Measurements from ENCODE around the gene DTD1.

Gene DTD1

GRCh38 chr20:18802012-18802634 is 214.3 kb downstream of the DTD1 start:
- DNase-seq: no peak

GRCh38 chr20:18805881-18806280 is 218.0 kb downstream of the DTD1 start:
- no peak for DNase-seq

- no peak for DNase-seq
Measured at GRCh38 chr20:18808712-18809111, 220.9 kb downstream of the DTD1 start.

GRCh38 chr20:18811186-18811585 is 223.3 kb downstream of the DTD1 start:
- DNase-seq: no peak

- DNase-seq: no peak
Measured at GRCh38 chr20:18811904-18812303, 224.1 kb downstream of the DTD1 start.

- no peak for DNase-seq
Measured at GRCh38 chr20:18813483-18813882, 225.6 kb downstream of the DTD1 start, which contains the start of gene SCP2D1. Gene SCP2D1 (plus strand): TSS chr20:18813783. CDS start chr20:18813816, 33 bp downstream.

GRCh38 chr20:18815194-18815942 is 227.5 kb downstream of the DTD1 start:
- no peak for DNase-seq
